Measurements from ENCODE around the gene PHF21B.

PHF21B gene

DNA sequence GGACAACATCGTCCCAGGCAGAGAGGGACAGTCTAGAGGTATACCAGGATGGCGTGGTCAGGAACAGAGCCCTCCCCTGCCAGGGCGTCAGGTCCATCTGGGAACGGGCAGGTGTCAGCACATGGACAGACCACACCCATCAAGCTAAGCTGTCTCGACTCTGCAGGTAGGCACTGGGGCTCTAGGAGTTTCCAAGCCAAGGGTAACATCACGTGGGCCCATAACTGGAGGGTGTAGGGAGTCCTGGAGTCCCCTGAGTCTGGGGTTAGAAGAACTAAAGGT, 75.4 kb downstream of the PHF21B start:
- FAIRE-seq: no peak
- no peak for DNase-seq (ENCODE audit: insufficient read length, low spot score)
- no peak for TF ChIP-seq POLR2A (IDR thresholded peaks at IDR 0.05; ENCODE audit: low read depth, low read length)

DNA sequence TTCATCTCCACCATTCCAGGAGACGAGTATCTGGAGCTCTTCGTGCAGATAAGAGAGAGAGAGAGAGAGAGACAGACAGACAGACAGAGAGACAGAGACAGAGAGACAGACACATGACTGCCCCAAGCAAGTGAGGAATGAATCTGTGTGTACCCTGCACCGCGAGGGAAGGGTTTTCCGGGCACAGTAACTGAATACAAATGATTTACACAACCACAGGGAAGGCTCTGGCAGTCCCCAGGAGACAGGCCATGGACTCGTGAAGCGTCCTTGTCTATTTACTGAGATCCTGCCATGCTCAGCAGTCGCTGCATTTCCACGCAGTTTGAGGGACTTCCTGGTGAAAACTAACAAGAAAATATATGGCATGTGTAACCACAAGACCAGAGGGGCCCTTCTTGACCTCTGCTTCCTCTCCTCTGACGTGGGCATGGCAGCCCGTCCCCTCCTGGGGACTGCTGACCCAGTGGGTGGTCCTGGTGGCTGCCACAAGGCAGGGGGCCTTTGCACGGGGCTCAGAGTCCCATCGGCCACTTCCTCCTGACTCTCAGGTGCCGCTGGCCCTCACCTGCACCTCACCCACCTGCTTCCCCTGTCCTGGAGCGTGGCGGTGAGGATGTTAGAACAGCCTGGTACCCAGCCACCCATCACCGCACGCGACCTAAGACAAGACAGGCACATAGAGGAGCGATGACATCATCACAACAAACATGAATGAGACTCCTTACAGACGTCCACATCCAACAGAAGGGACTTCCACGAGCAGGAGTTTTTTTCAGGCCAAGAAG, 75.9 kb downstream of the PHF21B start:
- DNase-seq (ENCODE audit: insufficient read length, low spot score) (no peak), FAIRE-seq (no peak)
- TF ChIP-seq POLR2A (IDR thresholded peaks at IDR 0.05; ENCODE audit: low read depth, low read length): no peak

DNA sequence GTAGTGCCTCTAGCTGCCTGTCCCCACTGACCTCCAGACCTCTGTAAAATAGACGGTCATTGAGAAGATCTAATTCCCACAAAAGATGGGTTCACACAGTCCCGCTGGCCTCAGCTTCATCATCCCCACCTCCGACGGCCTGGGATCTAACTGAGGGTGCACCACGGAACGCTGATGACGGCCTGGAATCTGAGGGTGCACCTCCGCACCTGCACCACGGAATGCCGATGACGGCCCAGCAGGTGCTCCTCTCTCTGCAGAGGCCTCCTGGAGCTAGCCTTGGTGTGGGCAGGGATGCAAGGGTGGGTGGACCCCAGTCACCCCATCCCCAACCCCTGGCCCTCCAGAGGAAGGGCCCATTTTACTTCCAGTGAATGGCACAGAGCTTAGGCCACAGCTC, 77.3 kb downstream of the PHF21B start:
- DNase-seq (ENCODE audit: insufficient read length, low spot score) (no peak), FAIRE-seq (no peak)
- TF ChIP-seq POLR2A (IDR thresholded peaks at IDR 0.05; ENCODE audit: low read depth, low read length): no peak

DNA sequence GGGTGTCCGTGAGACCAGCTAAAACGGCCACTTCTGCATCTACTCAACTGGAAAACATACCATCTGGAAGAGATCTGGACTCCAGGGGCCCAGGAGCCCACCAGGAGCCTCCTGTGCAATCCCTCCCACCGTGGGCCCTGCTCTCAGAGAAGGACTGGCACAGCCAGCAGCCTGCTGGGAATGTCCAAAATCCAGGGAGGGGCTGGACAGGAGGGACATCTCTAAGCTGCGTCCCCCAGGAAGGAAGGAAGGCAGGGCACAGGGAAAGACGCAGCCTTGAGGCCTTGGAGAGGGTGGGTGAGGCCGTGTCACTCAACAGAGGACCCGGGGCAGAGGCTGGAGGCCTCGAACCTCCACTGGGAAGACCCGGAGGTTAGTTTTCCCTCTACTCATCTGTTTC, 78.0 kb downstream of the PHF21B start:
- no peak for FAIRE-seq
- no peak for DNase-seq (ENCODE audit: insufficient read length, low spot score)
- TF ChIP-seq POLR2A (IDR thresholded peaks at IDR 0.05; ENCODE audit: low read depth, low read length): no peak

DNA sequence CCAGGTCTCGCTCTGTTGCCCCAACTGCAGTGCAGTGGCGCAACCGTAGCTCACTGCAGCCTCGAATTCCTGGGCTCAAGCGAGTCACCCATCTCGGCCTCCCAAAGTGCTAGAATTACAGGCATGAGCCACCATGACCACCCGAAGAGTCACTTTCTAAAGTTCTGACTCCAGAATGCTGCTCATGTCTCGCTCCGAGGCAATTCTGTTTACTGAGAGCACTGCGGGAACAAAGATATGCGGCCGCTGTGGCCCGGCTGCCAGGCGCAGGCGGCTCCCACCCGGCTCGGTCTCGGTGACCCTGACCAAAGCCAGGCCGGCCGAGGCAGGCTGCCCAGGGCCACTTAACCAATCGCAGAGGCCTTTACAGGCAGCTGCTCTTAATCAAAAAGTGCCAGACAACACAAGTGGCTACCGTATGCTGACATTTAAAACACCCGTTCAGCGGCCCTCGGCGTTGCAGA, 78.7 kb downstream of the PHF21B start:
- FAIRE-seq (no peak), DNase-seq (ENCODE audit: insufficient read length, low spot score) (peak; percentile 23)
- no peak for TF ChIP-seq POLR2A (IDR thresholded peaks at IDR 0.05; ENCODE audit: low read depth, low read length)

DNA sequence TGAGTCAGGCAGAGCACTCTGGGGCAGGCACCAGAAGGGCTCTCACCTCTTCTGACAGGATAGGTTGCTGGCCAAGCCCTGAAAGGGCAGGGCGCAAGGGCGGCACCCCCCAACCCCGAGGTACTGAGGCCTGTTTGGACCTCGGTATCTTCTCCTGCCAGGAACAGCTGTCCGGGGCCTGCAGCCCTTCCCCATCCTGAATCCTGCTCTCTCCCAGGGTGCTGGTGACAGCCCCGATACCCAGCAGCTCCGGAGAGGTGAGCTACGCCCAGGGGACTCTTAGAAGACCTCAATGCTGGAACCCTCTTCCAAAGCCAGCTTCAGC, 79.1 kb downstream of the PHF21B start:
- no peak for DNase-seq (ENCODE audit: insufficient read length, low spot score)
- no peak for FAIRE-seq
- TF ChIP-seq POLR2A (IDR thresholded peaks at IDR 0.05; ENCODE audit: low read depth, low read length): no peak

DNA sequence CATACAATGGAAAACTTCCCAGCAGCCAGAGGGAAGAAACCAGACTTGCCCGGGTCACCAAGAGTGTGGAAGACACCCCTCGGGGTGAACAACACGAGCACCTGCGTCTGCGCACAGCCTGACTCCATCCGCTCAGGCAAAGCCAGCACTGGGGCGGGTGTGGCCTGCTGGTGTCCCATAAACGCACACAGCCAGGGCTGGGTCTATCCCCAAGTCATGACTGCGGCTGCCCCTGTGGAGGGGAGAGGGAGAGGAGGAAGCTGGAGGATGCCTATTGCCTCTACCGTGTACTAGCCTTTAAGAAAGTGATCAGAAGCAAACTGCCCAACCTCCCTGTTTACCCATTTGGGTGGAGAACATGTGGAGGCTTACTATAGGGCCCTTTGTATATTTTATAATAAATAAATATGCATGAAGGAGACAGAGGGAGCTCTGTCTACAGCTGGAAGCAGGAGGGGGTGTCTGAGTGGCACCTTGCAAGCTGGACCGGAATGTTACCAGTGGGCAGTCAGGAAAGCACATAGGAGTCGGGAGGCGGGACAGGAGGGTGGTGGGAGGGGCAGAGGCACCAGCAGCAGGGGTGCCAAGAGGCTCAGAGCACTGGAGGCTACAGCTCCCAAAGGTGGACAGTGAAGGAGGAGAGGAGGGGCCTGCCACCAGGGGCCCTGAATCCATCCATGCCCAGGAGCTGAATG, 79.6 kb downstream of the PHF21B start:
- FAIRE-seq (no peak), DNase-seq (ENCODE audit: insufficient read length, low spot score) (peak; percentile 13)
- TF ChIP-seq POLR2A (IDR thresholded peaks at IDR 0.05; ENCODE audit: low read depth, low read length): no peak

DNA sequence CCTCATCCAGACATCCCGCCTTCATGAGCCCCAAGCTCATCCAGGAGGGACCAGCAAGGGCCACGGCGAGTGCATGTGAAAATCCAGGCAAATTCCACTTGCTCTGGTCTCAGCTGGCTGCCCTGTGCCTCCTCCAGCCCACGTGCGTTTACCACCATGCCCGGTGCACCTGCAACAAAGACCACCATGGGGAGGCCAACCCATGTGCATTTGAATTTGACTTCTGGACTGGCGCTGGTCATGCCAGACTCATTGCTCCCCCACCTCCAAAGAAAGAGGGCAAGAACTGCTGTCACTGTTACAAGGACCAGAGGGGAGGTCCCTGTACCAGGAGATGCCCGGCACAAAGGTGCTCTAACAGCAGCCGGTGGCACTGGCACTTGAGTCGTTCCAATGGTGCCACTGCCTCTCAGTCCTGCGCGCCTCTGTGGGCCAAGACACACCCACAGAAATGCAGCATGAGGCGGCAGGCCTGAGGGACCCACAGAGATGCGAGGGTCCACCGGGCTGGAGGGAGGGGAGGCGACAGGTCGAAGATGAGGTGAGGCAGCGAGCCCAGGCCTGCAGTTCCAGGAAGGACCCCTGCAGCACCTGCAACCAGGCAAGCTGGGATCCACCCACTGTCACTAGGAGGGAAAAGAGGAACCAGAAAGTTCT, 80.3 kb downstream of the PHF21B start:
- DNase-seq (ENCODE audit: insufficient read length, low spot score) (no peak), FAIRE-seq (no peak)
- no peak for TF ChIP-seq POLR2A (IDR thresholded peaks at IDR 0.05; ENCODE audit: low read depth, low read length)

DNA sequence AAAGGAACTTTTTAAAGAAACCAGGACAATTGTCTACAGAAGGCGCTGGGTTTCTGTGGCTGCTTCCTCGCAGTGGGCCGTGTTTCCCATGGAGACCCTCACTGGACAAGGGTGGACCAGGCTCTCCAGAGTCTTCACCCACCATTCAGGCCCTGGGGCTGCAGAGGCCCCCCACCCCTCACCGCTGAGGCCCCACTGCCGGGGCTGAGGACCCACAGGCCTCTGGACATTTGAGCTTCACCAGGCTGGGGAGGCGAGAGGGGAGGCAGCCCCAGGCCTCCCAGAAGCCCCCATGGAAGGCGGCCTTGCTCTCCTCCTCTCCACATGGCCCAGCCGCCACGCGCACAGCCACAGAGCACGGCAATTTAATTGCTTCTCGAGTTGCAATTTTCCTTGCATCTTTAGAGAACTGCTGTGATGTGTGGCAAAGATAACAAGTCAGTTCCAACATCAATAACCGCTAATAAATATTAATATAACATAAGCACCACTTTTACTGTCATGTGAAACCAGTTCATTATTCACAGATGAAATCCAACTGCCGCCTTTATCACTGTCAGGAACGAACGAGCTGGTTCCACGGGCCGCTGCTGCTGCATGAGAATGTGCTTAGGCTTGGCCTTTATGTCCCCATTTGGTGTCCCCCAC, 81.0 kb downstream of the PHF21B start:
- FAIRE-seq: no peak

DNA sequence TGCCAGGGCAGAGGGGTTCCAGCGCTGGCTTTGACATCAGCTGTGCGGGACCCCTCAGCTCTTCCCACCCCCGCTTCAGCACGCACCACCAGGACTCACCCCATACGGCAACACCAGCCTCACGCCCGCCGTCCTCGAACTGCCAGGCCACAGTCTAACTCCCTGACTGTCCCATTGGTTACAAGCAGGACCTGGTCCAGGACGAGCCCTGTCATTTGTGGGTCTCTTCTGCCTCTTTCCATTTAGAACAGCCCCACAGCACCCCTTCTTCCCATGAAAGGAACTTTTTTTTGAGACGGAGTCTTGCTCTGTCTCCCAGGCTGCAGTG, 81.7 kb downstream of the PHF21B start:
- DNase-seq (ENCODE audit: insufficient read length, low spot score): no peak
- FAIRE-seq: no peak

More for the DNA sequence above, 81.0 kb downstream of the PHF21B start:
- no peak for TF ChIP-seq POLR2A (IDR thresholded peaks at IDR 0.05; ENCODE audit: low read depth, low read length)
- no peak for DNase-seq (ENCODE audit: insufficient read length, low spot score)

DNA sequence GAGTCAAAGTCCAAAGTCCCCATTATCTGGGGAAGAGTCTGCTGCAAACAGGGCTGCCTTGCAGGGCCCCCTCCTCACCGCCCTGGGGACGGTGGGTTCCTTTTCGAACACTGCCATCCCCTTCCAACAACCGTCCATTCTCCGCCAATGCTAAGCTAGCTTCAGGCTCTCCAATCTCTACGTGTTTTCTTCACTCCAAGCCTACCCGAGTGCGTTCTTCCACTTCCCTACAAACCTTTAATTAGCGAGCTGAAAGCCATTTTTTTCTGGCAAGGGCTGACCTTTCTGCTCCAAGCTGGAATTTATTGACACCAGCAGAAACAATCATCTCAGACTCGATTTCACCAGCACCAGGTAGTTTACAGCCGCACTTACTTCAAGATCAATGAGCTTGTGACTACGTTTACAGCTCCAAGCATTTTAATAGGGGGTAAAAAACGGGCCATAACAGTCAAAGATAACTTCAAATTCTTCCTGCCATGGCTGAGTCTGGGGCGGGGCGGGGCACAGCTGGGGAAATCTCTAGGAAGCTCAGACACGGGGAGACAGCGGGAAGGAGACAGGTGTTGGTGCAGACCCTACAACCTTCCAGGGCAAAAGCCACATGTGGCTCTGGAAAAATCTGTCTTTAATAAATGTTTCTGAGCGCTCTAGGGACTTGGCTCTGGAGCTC, 82.2 kb downstream of the PHF21B start:
- no peak for FAIRE-seq
- no peak for DNase-seq (ENCODE audit: insufficient read length, low spot score)
- TF ChIP-seq POLR2A (IDR thresholded peaks at IDR 0.05; ENCODE audit: low read depth, low read length): no peak

More for the DNA sequence above, 81.7 kb downstream of the PHF21B start:
- no peak for TF ChIP-seq POLR2A (IDR thresholded peaks at IDR 0.05; ENCODE audit: low read depth, low read length)

DNA sequence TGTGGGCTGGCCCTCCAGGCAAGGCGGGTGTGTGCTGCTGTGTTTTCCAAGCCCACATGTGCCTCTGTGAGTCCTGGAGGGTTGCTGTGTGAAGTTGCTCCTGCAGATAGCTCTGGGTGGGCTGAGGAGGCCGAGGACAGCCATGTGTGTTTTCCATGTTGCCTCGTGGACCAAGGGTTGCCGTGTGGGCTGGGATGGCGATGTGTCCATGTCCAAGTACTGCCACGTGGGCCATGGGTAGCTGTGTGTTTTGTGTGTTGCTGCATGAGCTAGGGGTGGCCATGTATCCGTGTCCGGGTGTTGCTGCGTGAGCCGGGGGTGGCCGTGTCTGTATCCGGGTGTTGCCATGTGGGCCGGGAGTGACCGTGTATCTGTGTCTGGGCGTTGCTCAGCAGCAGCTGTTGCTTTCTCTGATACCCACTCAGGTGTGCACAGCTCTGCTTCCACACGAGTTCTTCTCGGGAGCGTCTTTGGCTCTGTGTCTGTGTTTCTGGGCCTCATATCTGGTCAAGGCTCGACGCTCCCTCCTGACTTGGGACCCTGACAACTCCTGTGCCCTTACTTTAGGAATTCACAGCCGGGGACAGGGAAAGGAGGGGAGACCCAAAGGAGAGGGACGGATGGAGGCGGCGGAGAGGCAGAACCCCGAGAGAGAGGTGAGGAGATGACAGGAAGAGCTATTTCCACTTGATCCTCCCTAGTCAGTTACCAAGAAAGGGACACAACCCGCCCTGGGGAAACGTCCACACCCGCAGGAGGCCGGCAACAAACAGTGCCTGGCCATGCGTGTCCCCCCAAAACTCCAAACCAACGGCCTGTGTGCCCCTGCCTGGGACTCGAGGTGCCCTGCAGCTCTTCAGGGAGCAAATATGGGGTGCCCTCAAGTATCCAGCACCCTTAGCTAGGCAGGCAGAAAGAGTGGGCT, 83.1 kb downstream of the PHF21B start:
- no peak for TF ChIP-seq POLR2A (IDR thresholded peaks at IDR 0.05; ENCODE audit: low read depth, low read length)
- DNase-seq (ENCODE audit: insufficient read length, low spot score) (no peak), FAIRE-seq (no peak)

DNA sequence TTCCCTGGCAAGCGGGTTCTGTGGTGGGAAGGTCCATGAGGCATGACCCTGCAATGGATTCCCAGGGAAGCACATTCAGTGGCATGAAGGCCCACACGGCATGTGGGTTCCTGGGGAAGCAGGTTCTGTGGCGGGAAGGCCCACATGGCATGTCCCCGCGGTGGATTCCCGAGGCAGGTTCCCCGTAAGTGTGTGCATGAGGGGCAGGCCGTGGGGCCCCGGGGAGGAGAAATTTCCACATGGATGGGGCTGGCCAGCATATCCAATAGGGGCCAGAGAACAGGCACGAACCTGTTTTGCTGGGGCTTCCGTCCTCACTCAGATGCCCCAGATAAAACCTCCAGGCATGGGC, 83.7 kb downstream of the PHF21B start:
- no peak for FAIRE-seq
- TF ChIP-seq POLR2A (IDR thresholded peaks at IDR 0.05; ENCODE audit: low read depth, low read length): no peak
- DNase-seq (ENCODE audit: insufficient read length, low spot score): no peak

All from H54 (cell line).